AG09319 (cell line): Measurements from ENCODE around the gene PLD4.

ENCODE experiments used
- DNase-seq: peaks from one replicate; pipeline ENCODE4 v3.0.0-alpha.2; 2010; ENCODE audit warnings: low read depth; ENCODE audit errors: extremely low read depth
- CTCF ChIP-seq: IDR thresholded peaks from 2 replicates; pipeline ENCODE4 v1.5.1; 2011; ENCODE audit warnings: low read depth, mild to moderate bottlenecking, inconsistent platforms, low read length, moderate library complexity

The PLD4 gene

DNA sequence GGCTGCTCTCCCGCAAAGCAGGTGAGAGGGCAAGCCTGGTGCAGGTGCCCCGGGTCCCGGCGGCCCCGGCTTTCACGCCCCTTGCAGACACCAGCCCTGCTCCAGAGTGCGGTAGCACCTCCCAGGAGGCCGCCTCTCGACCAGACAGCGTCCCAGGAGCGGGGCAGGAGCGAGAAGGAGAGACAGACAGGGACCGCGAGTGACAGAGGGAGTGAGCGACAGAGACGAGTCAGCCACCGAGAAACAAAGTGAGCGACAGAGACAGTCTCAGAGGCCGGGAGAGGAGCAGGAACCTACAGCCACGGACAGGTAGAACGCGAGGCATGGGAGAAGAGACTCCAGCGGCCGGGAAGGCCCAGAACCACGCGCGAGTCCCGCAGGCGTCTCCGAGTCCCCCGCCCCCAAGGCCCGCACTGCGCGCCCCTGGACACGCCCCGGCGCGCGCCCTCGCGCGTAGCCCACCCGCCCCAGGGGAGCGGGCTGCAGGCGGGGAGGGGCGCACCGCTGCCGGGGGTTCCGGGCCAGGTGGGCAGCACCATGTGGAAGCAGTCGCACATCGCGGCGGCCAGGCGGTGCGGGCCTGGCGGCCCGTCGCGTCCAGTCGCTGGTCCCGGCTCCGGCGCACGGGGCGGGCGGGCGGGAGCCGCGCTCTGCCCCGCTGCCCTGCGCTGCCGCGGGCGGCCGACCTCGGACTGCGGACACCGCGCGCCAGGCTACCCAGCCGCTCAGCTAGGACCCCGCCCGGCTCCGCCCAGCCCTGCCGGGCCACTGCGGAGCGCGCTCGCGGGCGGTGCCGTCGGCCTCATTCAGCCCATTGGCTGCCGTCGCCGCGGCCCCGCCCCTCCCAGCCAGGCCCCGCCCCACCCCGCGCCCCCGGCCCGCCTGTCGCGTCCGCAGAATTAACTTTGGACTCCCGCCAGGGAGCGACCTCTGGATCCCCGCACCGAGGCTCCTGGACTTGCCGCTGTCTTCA lies 53.3 kb downstream of the PLD4 start, which contains the start of gene AHNAK2:
AHNAK2 (minus strand) TSS at position 694 of the 973 bp plus-strand sequence; CDS start at position 557, 137 bp downstream.
- TF ChIP-seq CTCF: no peak
- no peak for DNase-seq

DNA sequence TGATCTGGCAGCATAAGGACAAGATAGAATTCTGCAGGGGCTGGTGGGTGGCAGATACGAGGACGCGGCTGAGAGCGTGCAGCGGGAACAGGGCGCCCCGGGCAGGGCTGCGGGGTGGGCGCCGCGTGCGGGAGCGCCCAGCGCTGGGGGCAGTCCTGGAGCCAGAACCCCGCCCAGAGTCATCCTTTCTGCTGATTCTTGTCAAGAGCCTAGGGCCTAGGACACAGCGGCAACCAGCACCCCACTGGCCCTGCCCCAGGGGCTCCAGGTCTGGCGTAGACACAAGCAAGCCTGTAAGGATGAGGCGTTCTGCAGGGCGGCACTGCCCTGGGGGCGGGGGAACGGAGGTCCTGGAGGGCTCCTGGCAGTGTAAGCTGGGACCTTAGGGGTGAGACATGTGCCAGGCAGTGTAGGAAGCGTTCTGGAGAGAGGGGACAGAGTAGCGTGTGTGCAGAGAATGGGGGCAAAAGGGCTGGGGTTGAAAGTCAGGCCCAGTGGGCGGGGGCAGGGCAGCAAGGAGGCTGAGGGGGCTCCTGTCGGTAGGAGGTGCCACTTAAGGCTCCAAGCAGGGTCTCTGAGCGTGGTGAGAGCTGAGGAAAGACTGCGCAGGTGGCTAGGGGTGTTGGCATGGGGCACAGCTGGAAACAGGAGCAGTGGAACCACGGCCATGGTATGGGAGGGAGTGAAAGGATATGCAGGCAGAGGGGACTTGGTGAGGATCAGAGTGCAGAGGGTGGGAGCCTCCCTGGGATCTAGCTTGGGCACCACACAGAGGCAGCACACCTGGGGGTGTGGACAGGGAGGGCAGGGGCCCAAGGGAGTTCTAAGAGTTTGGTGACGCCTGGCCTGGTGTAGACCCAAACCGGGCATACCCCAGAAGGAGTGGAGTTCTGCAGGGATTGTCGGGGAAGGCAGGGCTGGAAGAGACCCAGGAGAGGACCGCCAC lies 54.3 kb downstream of the PLD4 start:
- no peak for DNase-seq
- no peak for TF ChIP-seq CTCF

GRCh38 chr14:104979758-104980610 lies 55.3 kb downstream of the PLD4 start:
- no peak for TF ChIP-seq CTCF
- DNase-seq: no peak

DNA sequence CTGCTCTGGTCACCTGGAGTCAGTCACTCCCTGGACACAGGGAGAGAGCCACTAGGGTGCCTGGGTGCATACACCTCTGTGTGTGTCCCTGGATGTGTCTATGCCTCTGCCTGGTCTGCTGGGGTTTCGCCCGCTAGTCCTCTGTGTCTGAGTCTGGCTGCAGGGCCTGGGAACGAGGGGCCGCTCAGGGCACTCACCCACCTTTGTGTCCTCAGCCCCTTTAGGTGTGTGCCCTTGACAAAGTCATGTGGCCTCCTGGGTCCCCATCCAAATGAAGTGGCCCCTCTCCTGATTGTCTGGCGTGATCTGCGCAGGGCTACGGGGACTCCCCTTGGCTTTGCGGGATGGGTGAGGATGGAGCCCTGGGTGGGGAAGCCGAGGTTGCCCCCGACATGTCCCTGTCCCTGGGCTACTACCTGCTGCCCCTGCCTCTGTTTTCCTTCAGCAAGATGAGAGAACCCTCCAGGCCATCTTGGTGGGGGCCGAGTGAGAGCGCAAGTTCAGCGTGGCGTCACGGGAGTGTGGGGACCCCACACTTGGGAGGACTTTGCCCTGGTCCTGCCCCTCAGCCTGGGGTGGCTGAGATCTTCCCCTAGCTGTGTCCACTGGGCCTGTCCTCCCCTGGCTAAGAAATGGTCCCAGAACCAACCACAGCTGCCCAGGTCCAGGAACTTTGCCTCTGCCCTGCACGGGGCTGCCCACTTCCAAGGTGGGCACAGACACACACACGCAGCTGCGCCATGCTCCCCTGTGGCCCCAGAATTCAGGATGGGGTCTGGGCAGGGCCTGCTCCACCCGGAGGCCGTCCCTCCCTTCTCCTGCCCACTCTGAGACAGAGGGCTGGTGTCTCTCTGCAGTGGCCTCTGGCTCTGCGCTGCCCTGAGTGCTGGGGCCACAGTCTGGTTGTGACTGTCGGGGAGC lies 56.2 kb downstream of the PLD4 start:
- no peak for DNase-seq
- no peak for TF ChIP-seq CTCF

GRCh38 chr14:104981699-104982541 lies 57.2 kb downstream of the PLD4 start:
- DNase-seq: no peak
- TF ChIP-seq CTCF: no peak
